SK-N-SH (cell line): ENCODE data around the gene ABHD10.

Experiments
- EP300 ChIP-seq, 2 experiments: IDR thresholded peaks; 2 replicates each; pipeline versions ENCODE4 v1.4.0 to v1.6.1; 2012; ENCODE audit warnings: borderline replicate concordance in 1 of 2, low read depth in 1 of 2, low read length in 1 of 2
- FOXM1 ChIP-seq: IDR thresholded peaks from 2 replicates; pipeline ENCODE4 v1.4.0; 2012; ENCODE audit warnings: low read depth, mild to moderate bottlenecking
- MXI1 ChIP-seq: IDR thresholded peaks from 2 replicates; pipeline ENCODE4 v1.6.1; 2012; ENCODE audit warnings: mild to moderate bottlenecking, low read depth, low read length, improper control_type of control experiment
- NFIC ChIP-seq: IDR thresholded peaks from 2 replicates; pipeline ENCODE4 v1.4.0; 2012; ENCODE audit warnings: borderline replicate concordance
- POLR2AphosphoS5 ChIP-seq: IDR thresholded peaks from 2 replicates; pipeline ENCODE4 v1.6.1; 2012; ENCODE audit warnings: low read depth, low read length
- TAF1 ChIP-seq: IDR thresholded peaks from 2 replicates; pipeline ENCODE4 v1.6.1; 2012; ENCODE audit warnings: low read depth, mild to moderate bottlenecking, low read length, moderate library complexity, borderline replicate concordance
- TCF12 ChIP-seq: IDR thresholded peaks from 2 replicates; pipeline ENCODE4 v1.4.0; 2012
- TEAD4 ChIP-seq: IDR thresholded peaks from 2 replicates; pipeline ENCODE4 v1.4.0; 2012; ENCODE audit warnings: mild to moderate bottlenecking, borderline replicate concordance; ENCODE audit not compliant: insufficient read depth
- TF ChIP-seq, protein P1 (sequence below): fragments of 200-600 bp; sonication (generic); IDR thresholded peaks from 2 replicates; pipeline ENCODE4 v1.6.1; 2017; ENCODE audit warnings: antibody characterized with exemption, mild to moderate bottlenecking, moderate library complexity
- TF ChIP-seq, protein P2 (sequence below): fragments of 150-350 bp; IDR thresholded peaks from 2 replicates; pipeline ENCODE4 v1.6.1; 2017; ENCODE audit warnings: antibody characterized with exemption, low read length, low read depth, borderline replicate concordance
- TF ChIP-seq, protein P3 (sequence below): IDR thresholded peaks from 2 replicates; pipeline ENCODE4 v1.6.1; 2012; ENCODE audit warnings: mild to moderate bottlenecking, low read depth, low read length, moderate library complexity

DNA sequence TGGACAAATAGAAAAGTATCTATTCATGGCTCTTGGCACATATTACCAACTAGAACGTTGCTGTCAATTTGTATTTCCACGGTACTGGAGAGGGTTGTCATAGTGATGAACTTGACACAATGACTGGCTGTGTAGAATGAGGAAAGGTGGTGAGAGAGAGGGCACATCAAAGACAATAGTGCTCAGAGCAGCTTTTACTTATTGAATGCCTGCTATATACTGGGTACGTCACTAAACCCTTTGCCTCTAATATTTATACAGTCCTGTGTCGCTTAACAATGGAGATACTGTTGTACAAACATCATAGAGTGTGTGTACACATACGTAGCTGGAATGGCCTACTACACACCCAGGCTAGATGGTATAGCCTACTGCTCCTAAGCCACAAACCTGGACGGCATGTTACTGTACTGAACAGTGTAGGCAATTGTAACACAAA is 64.0 kb downstream of the ABHD10 start:
- TF ChIP-seq, protein P1, sequence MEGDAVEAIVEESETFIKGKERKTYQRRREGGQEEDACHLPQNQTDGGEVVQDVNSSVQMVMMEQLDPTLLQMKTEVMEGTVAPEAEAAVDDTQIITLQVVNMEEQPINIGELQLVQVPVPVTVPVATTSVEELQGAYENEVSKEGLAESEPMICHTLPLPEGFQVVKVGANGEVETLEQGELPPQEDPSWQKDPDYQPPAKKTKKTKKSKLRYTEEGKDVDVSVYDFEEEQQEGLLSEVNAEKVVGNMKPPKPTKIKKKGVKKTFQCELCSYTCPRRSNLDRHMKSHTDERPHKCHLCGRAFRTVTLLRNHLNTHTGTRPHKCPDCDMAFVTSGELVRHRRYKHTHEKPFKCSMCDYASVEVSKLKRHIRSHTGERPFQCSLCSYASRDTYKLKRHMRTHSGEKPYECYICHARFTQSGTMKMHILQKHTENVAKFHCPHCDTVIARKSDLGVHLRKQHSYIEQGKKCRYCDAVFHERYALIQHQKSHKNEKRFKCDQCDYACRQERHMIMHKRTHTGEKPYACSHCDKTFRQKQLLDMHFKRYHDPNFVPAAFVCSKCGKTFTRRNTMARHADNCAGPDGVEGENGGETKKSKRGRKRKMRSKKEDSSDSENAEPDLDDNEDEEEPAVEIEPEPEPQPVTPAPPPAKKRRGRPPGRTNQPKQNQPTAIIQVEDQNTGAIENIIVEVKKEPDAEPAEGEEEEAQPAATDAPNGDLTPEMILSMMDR = no peak
- no peak for TF ChIP-seq NFIC
- TF ChIP-seq, protein P2, sequence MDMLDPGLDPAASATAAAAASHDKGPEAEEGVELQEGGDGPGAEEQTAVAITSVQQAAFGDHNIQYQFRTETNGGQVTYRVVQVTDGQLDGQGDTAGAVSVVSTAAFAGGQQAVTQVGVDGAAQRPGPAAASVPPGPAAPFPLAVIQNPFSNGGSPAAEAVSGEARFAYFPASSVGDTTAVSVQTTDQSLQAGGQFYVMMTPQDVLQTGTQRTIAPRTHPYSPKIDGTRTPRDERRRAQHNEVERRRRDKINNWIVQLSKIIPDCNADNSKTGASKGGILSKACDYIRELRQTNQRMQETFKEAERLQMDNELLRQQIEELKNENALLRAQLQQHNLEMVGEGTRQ = no peak
- TF ChIP-seq POLR2AphosphoS5 = no peak
- no peak for TF ChIP-seq FOXM1
- no peak for TF ChIP-seq EP300 (IDR thresholded peaks at IDR 0.05; ENCODE audit: borderline replicate concordance in 1 of 2, low read depth in 1 of 2, low read length in 1 of 2)
- TF ChIP-seq, protein P3, sequence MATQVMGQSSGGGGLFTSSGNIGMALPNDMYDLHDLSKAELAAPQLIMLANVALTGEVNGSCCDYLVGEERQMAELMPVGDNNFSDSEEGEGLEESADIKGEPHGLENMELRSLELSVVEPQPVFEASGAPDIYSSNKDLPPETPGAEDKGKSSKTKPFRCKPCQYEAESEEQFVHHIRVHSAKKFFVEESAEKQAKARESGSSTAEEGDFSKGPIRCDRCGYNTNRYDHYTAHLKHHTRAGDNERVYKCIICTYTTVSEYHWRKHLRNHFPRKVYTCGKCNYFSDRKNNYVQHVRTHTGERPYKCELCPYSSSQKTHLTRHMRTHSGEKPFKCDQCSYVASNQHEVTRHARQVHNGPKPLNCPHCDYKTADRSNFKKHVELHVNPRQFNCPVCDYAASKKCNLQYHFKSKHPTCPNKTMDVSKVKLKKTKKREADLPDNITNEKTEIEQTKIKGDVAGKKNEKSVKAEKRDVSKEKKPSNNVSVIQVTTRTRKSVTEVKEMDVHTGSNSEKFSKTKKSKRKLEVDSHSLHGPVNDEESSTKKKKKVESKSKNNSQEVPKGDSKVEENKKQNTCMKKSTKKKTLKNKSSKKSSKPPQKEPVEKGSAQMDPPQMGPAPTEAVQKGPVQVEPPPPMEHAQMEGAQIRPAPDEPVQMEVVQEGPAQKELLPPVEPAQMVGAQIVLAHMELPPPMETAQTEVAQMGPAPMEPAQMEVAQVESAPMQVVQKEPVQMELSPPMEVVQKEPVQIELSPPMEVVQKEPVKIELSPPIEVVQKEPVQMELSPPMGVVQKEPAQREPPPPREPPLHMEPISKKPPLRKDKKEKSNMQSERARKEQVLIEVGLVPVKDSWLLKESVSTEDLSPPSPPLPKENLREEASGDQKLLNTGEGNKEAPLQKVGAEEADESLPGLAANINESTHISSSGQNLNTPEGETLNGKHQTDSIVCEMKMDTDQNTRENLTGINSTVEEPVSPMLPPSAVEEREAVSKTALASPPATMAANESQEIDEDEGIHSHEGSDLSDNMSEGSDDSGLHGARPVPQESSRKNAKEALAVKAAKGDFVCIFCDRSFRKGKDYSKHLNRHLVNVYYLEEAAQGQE = no peak
- TF ChIP-seq TCF12 = no peak
- TF ChIP-seq TEAD4 = no peak
- no peak for TF ChIP-seq TAF1
- no peak for TF ChIP-seq MXI1
